ENCODE data around the gene GAGE10. TPM values are rescaled to one million over a fixed set of nuclear protein-coding genes. Genes with fewer than 3 reads are reported as not detected.

GAGE10 gene
- total and polyA plus RNA-seq, 9 of the 15 experiments (the other 6 are each of a cell fraction or from before 2014, with no cell fraction given): 0.80 to 3.1 (median 0.96) TPM; not detected in 4

- Histone ChIP-seq H3K79me2 (ENCODE audit: control insufficient read depth, insufficient read depth, low read length) (no peaks in the 10 kb centered on the region), H3K9ac (ENCODE audit: insufficient read depth in 1 of 2, low read depth in 2 of 2, low read length in 2 of 2) (no peak overlapping the region; a peak in 1 of 4 replicates), H3K9me1 (ENCODE audit: control insufficient read depth, insufficient read depth, low read length) (no peaks in the 10 kb centered on the region), H3K4me1 (replicated peaks in 1 of 2; ENCODE audit: control insufficient read depth in 2 of 2, insufficient read depth in 2 of 2, low read length in 2 of 2) (peaks cover 4 to 13% of the 10 kb centered on the region in 2 experiments; a peak in 4 of 5 replicates), H3K27ac (ENCODE audit: extremely low read depth, low read depth, low read length) (no peak overlapping the region), H3K4me3 (no peak overlapping the region), H3K27me3 (ENCODE audit: control insufficient read depth in 2 of 2, insufficient read depth in 2 of 2, low read length in 2 of 2) (no peaks in the 10 kb centered on the region), H3K9me3 (replicated peaks; ENCODE audit: control insufficient read depth, insufficient read depth, low read depth, low read length) (no peaks in the 10 kb centered on the region), H3K36me3 (ENCODE audit: control insufficient read depth, insufficient read depth, low read length) (no peaks in the 10 kb centered on the region), H3K4me2 (ENCODE audit: insufficient read depth, low read length) (peak overlapping the region; percentile 31; the same call in 1 of the 2 replicates), H4K20me1 (replicated peaks; ENCODE audit: control insufficient read depth, insufficient read depth, low read length) (no peaks in the 10 kb centered on the region), H2AFZ (ENCODE audit: low read depth, low read length) (peak overlapping the region; percentile 75)
- in situ Hi-C loops (cut with MboI) (loop anchor here (10.0 kb wide), 1 partner anchor 243 kb away; the partner anchor contains the start of gene GAGE12C), intact Hi-C loops (cut with micrococcal nuclease) (loop anchor here (2.0 to 5.0 kb wide), 3 partner anchors 345 to 546 kb away; no protein-coding TSS in a partner anchor)
- ATAC-seq (peak; percentile 98), FAIRE-seq (peak; percentile 97), DNase-seq (ENCODE audit: extremely low read depth in 1 of 4, low spot score in 3 of 4) (peak; percentile 58 to 86 (median 64))
- ChIA-PET CTCF (ENCODE audit: low intra/inter-chr PET ratio) (interaction anchor here (0.5 to 1.6 kb wide), 2 partner anchors 463 to 777 kb away, joined by 3 read pairs; no protein-coding TSS in a partner anchor), POLR2A (interaction anchor here (0.6 kb wide), 1 partner anchor 18 kb away, joined by 4 read pairs; no protein-coding TSS in a partner anchor)
- BruUV-seq (replicated peaks): no TSS peak
- WGBS (ENCODE audit: insufficient coverage, low coverage, missing lambda C conversion rate): 6% methylated on average over 11 of the region's 11 CpGs
- TF ChIP-seq SMC3 (conservative IDR thresholded peaks at IDR 0.05; ENCODE audit: insufficient read depth, low read depth, low read length): peak; percentile 71
- TF ChIP-seq, protein P1, sequence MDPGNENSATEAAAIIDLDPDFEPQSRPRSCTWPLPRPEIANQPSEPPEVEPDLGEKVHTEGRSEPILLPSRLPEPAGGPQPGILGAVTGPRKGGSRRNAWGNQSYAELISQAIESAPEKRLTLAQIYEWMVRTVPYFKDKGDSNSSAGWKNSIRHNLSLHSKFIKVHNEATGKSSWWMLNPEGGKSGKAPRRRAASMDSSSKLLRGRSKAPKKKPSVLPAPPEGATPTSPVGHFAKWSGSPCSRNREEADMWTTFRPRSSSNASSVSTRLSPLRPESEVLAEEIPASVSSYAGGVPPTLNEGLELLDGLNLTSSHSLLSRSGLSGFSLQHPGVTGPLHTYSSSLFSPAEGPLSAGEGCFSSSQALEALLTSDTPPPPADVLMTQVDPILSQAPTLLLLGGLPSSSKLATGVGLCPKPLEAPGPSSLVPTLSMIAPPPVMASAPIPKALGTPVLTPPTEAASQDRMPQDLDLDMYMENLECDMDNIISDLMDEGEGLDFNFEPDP (CRISPR knock-in tag; IDR thresholded peaks at IDR 0.05): no peak
- no peak for TF ChIP-seq TAL1 (IDR thresholded peaks at IDR 0.05)
- TF ChIP-seq HNRNPUL1 (IDR thresholded peaks at IDR 0.05; ENCODE audit: low read length): no peak
- no peak for TF ChIP-seq HMGN3 (IDR thresholded peaks at IDR 0.05; ENCODE audit: borderline replicate concordance, extremely low read depth, insufficient read length, low read depth, low read length)
- TF ChIP-seq, protein P2, sequence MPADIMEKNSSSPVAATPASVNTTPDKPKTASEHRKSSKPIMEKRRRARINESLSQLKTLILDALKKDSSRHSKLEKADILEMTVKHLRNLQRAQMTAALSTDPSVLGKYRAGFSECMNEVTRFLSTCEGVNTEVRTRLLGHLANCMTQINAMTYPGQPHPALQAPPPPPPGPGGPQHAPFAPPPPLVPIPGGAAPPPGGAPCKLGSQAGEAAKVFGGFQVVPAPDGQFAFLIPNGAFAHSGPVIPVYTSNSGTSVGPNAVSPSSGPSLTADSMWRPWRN (IDR thresholded peaks at IDR 0.05; ENCODE audit: low read depth): no peak
- no peak for TF ChIP-seq CREBBP (IDR thresholded peaks at IDR 0.05; ENCODE audit: low read depth, low read length)
- TF ChIP-seq KDM2B (CRISPR knock-in tag; IDR thresholded peaks at IDR 0.05): no peak
- TF ChIP-seq L3MBTL2 (IDR thresholded peaks at IDR 0.05): 0 out of 2 replicates have a peak, but pooled peaks have one; percentile 17
- no peak; the same call in 1 of the 2 replicates for TF ChIP-seq RB1 (IDR thresholded peaks at IDR 0.05; ENCODE audit: low read depth)
- no peak for TF ChIP-seq MAX (CRISPR knock-in tag; IDR thresholded peaks at IDR 0.05)
- TF ChIP-seq, protein P3, sequence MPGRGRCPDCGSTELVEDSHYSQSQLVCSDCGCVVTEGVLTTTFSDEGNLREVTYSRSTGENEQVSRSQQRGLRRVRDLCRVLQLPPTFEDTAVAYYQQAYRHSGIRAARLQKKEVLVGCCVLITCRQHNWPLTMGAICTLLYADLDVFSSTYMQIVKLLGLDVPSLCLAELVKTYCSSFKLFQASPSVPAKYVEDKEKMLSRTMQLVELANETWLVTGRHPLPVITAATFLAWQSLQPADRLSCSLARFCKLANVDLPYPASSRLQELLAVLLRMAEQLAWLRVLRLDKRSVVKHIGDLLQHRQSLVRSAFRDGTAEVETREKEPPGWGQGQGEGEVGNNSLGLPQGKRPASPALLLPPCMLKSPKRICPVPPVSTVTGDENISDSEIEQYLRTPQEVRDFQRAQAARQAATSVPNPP (IDR thresholded peaks at IDR 0.05; ENCODE audit: borderline replicate concordance, insufficient read depth, insufficient read length): no peak
- TF ChIP-seq KLF16 (IDR thresholded peaks at IDR 0.05): 0 out of 2 replicates have a peak, but pooled peaks have one; percentile 18
- TF ChIP-seq FOXP1 (CRISPR knock-in tag; IDR thresholded peaks at IDR 0.05): no peak
- no peak for TF ChIP-seq ZNF717 (CRISPR knock-in tag; IDR thresholded peaks at IDR 0.05)
- no peak for TF ChIP-seq ZBTB2 (IDR thresholded peaks at IDR 0.05)
- no peak for TF ChIP-seq FOXA1 (IDR thresholded peaks at IDR 0.05; ENCODE audit: borderline replicate concordance)
- TF ChIP-seq ZNF551 (CRISPR knock-in tag; IDR thresholded peaks at IDR 0.05): no peak
These were observed 11.7 kb upstream of the GAGE10 start for GRCh38 chrX:49291615-49292337.
